HCT116 (cell line): Measurements from ENCODE around the gene ZNF678.

Source experiments
- CTCF ChIP-seq, 3 experiments: fragments of 200-600 bp in 1 of 3; sonication (generic) in 1 of 3; IDR thresholded peaks in 2 of 3; conservative IDR thresholded peaks in 1 of 3; 2 replicates each; pipeline ENCODE4 v1.5.1; 2012 to 2017; ENCODE audit warnings: low read depth in 2 of 3, low read length in 2 of 3, antibody characterized with exemption in 1 of 3, borderline replicate concordance in 1 of 3, control low read depth in 1 of 3, mild to moderate bottlenecking in 1 of 3, mixed read lengths in 1 of 3, mixed run types in 1 of 3, moderate library complexity in 1 of 3; ENCODE audit not compliant: insufficient read depth in 1 of 3
- EZH2 ChIP-seq: fragments of 200-600 bp; sonication (generic); IDR thresholded peaks from 2 replicates; pipeline ENCODE4 v1.6.1; 2017; ENCODE audit warnings: antibody characterized with exemption, mixed run types
- POLR2AphosphoS5 ChIP-seq: IDR thresholded peaks from 2 replicates; pipeline ENCODE4 v1.6.1; 2011; ENCODE audit warnings: mild to moderate bottlenecking, low read depth, low read length, moderate library complexity

GRCh38 chr1:227712648-227713047, 149.3 kb downstream of the ZNF678 start:
- TF ChIP-seq EZH2 (no peak), CTCF (IDR thresholded peaks at IDR 0.05 in 2 of 3, conservative IDR thresholded peaks at IDR 0.05 in 1 of 3; ENCODE audit: borderline replicate concordance in 1 of 3, insufficient read depth in 1 of 3, low read depth in 2 of 3, low read length in 2 of 3) (no peak), POLR2AphosphoS5 (no peak)
